ENCODE data around the gene SBK1.
"Not testable (repeated sequence)": the region's sequence is repeated elsewhere in the genome, so short reads cannot be mapped to it uniquely, and the experiment has no call there.

GRCh38 chr16:28363408-28363807, 71.1 kb downstream of the SBK1 start, which contains the start of gene NPIPB6:
- not testable (repeated sequence) for TF ChIP-seq CTCF (IDR thresholded peaks at IDR 0.05; ENCODE audit: borderline replicate concordance, extremely low read depth, low read length, poor library complexity, severe bottlenecking); EZH2 (IDR thresholded peaks at IDR 0.05; ENCODE audit: borderline replicate concordance, low read depth, low read length, severe bottlenecking)

Measured in DND-41 (cell line).